GM18951 (cell line): ENCODE data around the gene MAML3.

ENCODE experiments used
- POLR2A ChIP-seq: IDR thresholded peaks from 4 replicates; pipeline ENCODE4 v1.6.1; 2011; ENCODE audit warnings: mild to moderate bottlenecking; ENCODE audit not compliant: insufficient read length, insufficient read depth; ENCODE audit errors: extremely low read depth
- in situ Hi-C: fragments of 300-500 bp; cut with MboI; formaldehyde crosslinking; loops from one replicate; pipeline ENCODE4 v1.12.0; 2022; ENCODE audit warnings: low sequenced_read_pairs, mixed read lengths, inconsistent platforms; ENCODE audit not compliant: unreplicated experiment

Gene MAML3

GRCh38 chr4:139745111-139745639 is 408.8 kb downstream of the MAML3 start:
- in situ Hi-C loops = no loop called here
- TF ChIP-seq POLR2A = no peak

- TF ChIP-seq POLR2A = no peak
- in situ Hi-C loops = no loop called here
Measured at GRCh38 chr4:139744232-139744631, 409.8 kb downstream of the MAML3 start.

GRCh38 chr4:139743027-139743426 is 411.0 kb downstream of the MAML3 start:
- no peak for TF ChIP-seq POLR2A
- in situ Hi-C loops = no loop called here

- no peak for TF ChIP-seq POLR2A
- in situ Hi-C loops = no loop called here
Measured at GRCh38 chr4:139740531-139741041, 413.4 kb downstream of the MAML3 start.

GRCh38 chr4:139740121-139740520 is 413.9 kb downstream of the MAML3 start:
- in situ Hi-C loops = no loop called here

GRCh38 chr4:139738846-139739613 is 415.0 kb downstream of the MAML3 start:
- in situ Hi-C loops = no loop called here

More at GRCh38 chr4:139740121-139740520, 413.9 kb downstream of the MAML3 start:
- no peak for TF ChIP-seq POLR2A

GRCh38 chr4:139736661-139737060 is 417.3 kb downstream of the MAML3 start:
- TF ChIP-seq POLR2A = no peak
- in situ Hi-C loops = no loop called here

More at GRCh38 chr4:139738846-139739613, 415.0 kb downstream of the MAML3 start:
- TF ChIP-seq POLR2A = no peak

- no peak for TF ChIP-seq POLR2A
- in situ Hi-C loops = no loop called here
Measured at GRCh38 chr4:139736274-139736660, 417.7 kb downstream of the MAML3 start.

GRCh38 chr4:139735381-139736273 is 418.4 kb downstream of the MAML3 start:
- in situ Hi-C loops = no loop called here
- TF ChIP-seq POLR2A = no peak

GRCh38 chr4:139734875-139735380 is 419.1 kb downstream of the MAML3 start:
- TF ChIP-seq POLR2A = no peak
- in situ Hi-C loops = no loop called here

- in situ Hi-C loops = no loop called here
Measured at GRCh38 chr4:139734201-139734874, 419.6 kb downstream of the MAML3 start.

GRCh38 chr4:139732991-139733570 is 420.9 kb downstream of the MAML3 start:
- in situ Hi-C loops = no loop called here
- TF ChIP-seq POLR2A = no peak

More at GRCh38 chr4:139734201-139734874, 419.6 kb downstream of the MAML3 start:
- TF ChIP-seq POLR2A = no peak
